Duodenal mucosa (tissue), 2 donors: ENCODE results near the gene ERBB4.

ENCODE experiments used
- H3K27ac ChIP-seq: one replicate; pipeline ENCODE4 v1.7.0; 2013; ENCODE audit warnings: low read depth, low read length
- H3K27me3 ChIP-seq, 2 donors: one replicate each; pipeline ENCODE4 v1.7.0; 2013; ENCODE audit warnings: low read length in 2 of 2, control low read depth in 1 of 2; ENCODE audit not compliant: insufficient read depth in 2 of 2, control insufficient read depth in 1 of 2
- H3K36me3 ChIP-seq, 2 donors: one replicate each; pipeline ENCODE4 v1.7.0; 2013; ENCODE audit warnings: low read length in 2 of 2, control low read depth in 1 of 2; ENCODE audit not compliant: insufficient read depth in 2 of 2, control insufficient read depth in 1 of 2
- H3K4me1 ChIP-seq, 2 donors: one replicate each; pipeline ENCODE4 v1.7.0; 2013; ENCODE audit warnings: low read length in 2 of 2, control low read depth in 1 of 2; ENCODE audit not compliant: insufficient read depth in 2 of 2, control insufficient read depth in 1 of 2
- H3K4me3 ChIP-seq, 2 donors: one replicate each; pipeline ENCODE4 v1.7.0; 2013; ENCODE audit warnings: low read length in 2 of 2, low read depth in 1 of 2
- H3K9ac ChIP-seq, 2 donors: one replicate each; pipeline ENCODE4 v1.7.0; 2013; ENCODE audit warnings: low read length in 2 of 2, low read depth in 1 of 2
- H3K9me3 ChIP-seq, 2 donors: one replicate each; pipeline ENCODE4 v1.7.0; 2013; ENCODE audit warnings: low read length in 2 of 2, control low read depth in 1 of 2; ENCODE audit not compliant: control insufficient read depth in 1 of 2

Gene ERBB4

DNA sequence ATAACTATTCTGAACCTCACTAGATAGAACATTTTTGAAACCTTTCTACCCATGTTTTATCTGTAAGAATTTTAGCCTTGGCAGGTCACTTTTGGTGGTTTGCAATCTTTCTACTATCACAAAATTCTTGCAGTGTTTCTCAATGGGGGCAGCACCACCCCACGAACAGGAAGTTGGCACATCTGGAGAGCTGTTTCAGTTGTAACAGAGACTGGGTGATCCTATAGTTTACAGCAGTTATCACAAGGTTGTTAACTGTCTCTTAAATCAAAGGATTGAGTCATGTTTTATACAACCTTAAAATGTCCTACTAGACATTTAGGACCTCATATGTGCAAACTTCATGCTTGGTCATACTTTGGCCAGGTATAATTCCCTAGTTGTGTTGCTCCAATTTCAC is 829.2 kb downstream of the ERBB4 start:
- Histone ChIP-seq H3K36me3 (no peaks in the 10 kb centered on the region), H3K9ac (no peak overlapping the region), H3K27me3 (no peaks in the 10 kb centered on the region), H3K9me3 (no peaks in the 10 kb centered on the region), H3K4me3 (no peak overlapping the region), H3K4me1 (no peaks in the 10 kb centered on the region), H3K27ac (no peak overlapping the region)

DNA sequence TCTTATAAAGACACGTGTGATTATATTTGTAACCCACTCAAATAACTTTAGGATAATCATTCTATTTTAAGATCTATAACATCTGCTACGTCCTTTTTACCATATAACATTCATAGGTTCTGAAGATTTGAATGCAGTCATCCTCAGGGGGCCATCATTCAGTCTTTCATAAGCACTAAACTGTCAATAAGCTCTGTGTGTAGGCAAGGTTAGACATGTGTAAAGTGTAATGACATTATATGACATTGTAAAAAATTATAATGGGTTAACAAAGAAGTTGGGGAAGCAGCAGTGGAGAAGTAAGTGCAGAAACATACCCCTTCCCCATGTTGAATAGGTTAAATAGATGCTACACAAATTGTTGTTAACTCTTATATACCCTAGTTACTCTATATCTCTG is 845.9 kb downstream of the ERBB4 start:
- H3K36me3 ChIP-seq, result no peaks in the 10 kb centered on the region
- no peaks in the 10 kb centered on the region for H3K4me1 ChIP-seq
- no peaks in the 10 kb centered on the region for H3K27me3 ChIP-seq
- H3K27ac ChIP-seq, result no peak overlapping the region
- no peak overlapping the region for H3K9ac ChIP-seq
- H3K4me3 ChIP-seq, result no peak overlapping the region
- H3K9me3 ChIP-seq, result no peaks in the 10 kb centered on the region

DNA sequence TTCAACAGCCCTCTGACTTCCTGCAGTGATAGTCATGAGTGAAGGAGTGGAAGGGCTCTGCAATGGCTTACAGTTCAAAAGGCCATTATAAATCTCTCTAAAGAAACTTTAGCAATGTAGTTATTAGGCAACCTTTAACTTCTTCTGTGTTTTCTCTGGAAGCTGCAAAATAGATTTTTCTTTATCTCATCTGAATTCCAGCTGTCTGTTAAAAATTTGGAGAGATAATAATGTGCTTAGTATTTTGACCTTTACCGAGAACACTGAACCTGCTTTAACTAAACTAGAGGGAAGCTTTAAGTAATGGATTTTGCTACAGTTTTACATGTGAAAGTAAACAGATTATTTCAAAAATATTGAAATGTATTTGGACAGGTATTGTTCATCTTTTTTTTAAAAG is 847.9 kb downstream of the ERBB4 start:
- H3K27ac ChIP-seq, result no peak overlapping the region
- H3K9me3 ChIP-seq, result no peaks in the 10 kb centered on the region
- no peaks in the 10 kb centered on the region for H3K36me3 ChIP-seq
- H3K9ac ChIP-seq, result no peak overlapping the region
- no peaks in the 10 kb centered on the region for H3K4me1 ChIP-seq
- no peaks in the 10 kb centered on the region for H3K27me3 ChIP-seq
- H3K4me3 ChIP-seq, result no peak overlapping the region

DNA sequence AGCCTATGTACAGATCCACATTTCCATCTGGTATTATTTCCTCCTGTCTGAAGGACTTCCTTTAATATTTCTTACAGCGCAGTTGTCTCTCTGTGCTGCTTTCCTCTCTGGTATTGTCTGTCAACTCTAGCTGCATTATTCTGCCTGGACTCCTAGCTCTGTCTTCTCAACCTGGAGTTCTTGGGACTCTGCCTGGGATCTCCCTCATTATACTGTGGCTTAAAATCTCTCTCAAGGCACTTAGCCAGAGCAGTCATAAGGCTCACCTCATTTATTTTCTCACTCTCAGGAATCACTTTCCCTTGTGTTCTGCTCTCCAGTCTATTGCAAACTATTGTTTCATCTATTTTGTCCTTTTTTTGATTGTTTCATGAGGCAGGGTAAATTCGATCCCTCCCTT is 850.4 kb downstream of the ERBB4 start:
- Histone ChIP-seq H3K9ac (no peak overlapping the region), H3K27ac (no peak overlapping the region), H3K36me3 (no peaks in the 10 kb centered on the region)

DNA sequence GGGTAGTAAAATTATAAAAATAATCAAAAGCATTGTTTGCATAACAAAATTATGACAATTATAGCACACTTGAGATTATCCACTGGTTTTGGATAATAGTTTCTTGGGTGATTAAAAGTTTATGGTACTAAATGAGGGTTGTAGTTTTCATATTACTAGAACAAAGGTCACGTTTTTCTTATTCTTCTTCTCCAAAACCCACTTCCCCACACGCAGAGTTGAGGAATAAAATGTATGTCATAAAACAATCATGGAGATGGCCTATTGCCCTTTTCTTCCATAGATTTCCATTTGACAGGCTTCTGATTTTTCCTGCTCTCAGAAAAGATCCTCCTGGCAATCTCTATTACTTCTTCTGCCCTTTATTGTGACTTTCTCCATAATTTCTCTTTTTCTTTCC is 863.9 kb downstream of the ERBB4 start:
- H3K36me3 ChIP-seq, result no peaks in the 10 kb centered on the region
- H3K27me3 ChIP-seq, result no peaks in the 10 kb centered on the region
- no peak overlapping the region for H3K27ac ChIP-seq

More for the DNA sequence above, 850.4 kb downstream of the ERBB4 start:
- H3K4me3 ChIP-seq, result no peak overlapping the region
- H3K4me1 ChIP-seq, result no peaks in the 10 kb centered on the region
- peaks cover 3 to 6% of the 10 kb centered on the region in 2 donors for H3K9me3 ChIP-seq
- no peaks in the 10 kb centered on the region for H3K27me3 ChIP-seq

DNA sequence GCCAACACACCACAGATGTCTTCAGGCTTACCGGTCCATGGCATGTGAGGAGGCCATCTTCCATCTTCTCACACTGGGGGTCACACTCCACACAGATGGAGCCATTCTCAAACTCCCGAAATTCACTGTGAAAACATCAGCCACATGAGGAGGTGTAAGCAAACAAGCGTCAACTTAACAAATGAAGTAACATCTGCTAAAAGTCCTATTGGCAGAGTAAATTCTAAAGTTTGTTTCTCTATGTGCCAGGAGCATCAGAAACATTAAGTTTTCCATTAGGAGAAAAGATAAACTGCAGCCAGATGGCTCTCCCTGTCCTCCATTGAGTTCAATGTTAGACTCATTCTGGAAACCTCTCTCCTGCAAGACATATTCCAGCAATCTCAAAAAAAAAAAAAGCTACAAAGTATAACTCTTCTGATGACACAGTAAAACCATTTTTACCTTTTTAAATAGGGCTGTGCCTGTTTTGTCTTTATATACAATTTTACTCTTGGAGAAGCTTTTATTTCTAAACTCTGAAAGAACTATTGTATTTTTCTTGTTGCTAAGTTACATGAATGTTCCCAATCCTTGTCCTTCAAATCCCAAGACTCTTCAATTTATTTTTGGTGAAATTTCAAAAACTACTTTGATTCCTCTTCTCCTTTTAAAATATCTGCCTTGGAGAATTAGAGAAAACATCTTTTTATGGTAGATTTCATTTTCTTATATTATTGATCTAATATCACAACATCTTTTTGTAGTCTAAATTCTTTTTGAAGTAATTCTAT is 865.3 kb downstream of the ERBB4 start:
- H3K36me3 ChIP-seq, result no peaks in the 10 kb centered on the region
- no peaks in the 10 kb centered on the region for H3K9me3 ChIP-seq
- H3K9ac ChIP-seq, result no peak overlapping the region
- H3K27me3 ChIP-seq, result no peaks in the 10 kb centered on the region
- no peaks in the 10 kb centered on the region for H3K4me1 ChIP-seq
- no peak overlapping the region for H3K27ac ChIP-seq
- H3K4me3 ChIP-seq, result no peak overlapping the region

More for the DNA sequence above, 863.9 kb downstream of the ERBB4 start:
- Histone ChIP-seq H3K4me3 (no peak overlapping the region), H3K9me3 (no peaks in the 10 kb centered on the region), H3K4me1 (no peaks in the 10 kb centered on the region), H3K9ac (no peak overlapping the region)

DNA sequence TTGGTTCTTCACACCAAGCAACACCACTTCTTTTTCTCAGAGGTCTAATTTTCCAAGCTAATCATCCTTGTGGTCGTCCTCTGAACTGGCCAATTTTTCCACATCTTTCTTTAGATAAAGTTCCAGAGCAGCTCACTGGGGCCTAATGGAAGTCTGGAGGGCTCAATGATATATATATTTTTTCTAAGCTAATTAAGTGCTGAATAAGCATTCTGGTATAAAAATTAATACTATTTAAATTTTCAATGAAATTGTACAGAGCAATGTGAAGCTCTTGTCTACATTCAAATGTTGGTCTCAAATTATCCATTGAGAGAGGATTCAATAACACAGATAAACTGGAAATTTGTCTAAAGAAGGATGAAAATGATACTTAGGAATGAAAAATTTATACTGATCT is 866.6 kb downstream of the ERBB4 start:
- no peak overlapping the region for H3K4me3 ChIP-seq
- H3K36me3 ChIP-seq, result no peaks in the 10 kb centered on the region
- H3K27me3 ChIP-seq, result no peaks in the 10 kb centered on the region
- no peak overlapping the region for H3K9ac ChIP-seq
- no peak overlapping the region for H3K27ac ChIP-seq
- H3K9me3 ChIP-seq, result no peaks in the 10 kb centered on the region
- H3K4me1 ChIP-seq, result no peaks in the 10 kb centered on the region

DNA sequence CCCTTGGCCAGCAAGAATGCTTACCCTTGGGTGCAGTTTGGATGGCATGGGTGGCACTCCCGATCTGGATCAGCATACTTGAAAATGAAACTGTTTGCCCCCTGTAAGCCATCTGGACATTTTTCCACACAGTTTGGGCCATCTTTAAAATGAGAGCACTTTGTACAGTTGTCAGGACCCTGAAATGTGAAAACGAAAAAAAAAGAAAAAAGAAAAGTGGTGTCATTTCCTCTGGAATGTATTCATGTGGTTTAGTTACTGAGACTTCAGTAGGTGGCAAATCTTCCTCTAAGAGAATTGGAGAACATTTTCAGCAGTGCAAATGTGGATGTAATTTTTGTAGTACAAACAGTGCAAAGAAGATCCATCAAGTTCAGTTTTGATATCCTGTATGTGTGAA is 873.3 kb downstream of the ERBB4 start:
- Histone ChIP-seq H3K27me3 (no peaks in the 10 kb centered on the region), H3K27ac (no peak overlapping the region), H3K9me3 (no peaks in the 10 kb centered on the region), H3K4me3 (no peak overlapping the region), H3K9ac (no peak overlapping the region), H3K4me1 (no peaks in the 10 kb centered on the region), H3K36me3 (no peaks in the 10 kb centered on the region)

DNA sequence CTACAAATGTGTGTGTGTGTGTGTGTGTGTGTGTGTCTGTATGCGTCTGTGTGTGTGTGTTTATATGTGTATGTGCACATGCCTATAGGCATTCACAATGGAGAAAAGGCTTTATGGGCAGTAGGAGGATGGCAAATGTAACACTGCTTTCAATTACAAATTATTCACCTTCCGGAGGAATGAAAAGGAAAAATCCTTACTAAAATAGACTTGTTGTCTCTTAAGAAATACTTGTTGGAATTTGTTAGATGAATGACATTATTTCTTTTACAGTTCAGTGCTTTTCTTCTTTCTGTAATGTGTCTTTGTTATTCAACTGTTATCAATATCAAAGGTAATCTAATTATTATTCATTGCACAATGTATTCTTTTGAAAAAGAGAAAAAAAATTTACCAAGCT is 874.3 kb downstream of the ERBB4 start:
- no peaks in the 10 kb centered on the region for H3K36me3 ChIP-seq
- H3K27ac ChIP-seq, result no peak overlapping the region
- H3K27me3 ChIP-seq, result no peaks in the 10 kb centered on the region
- no peak overlapping the region for H3K9ac ChIP-seq
- no peaks in the 10 kb centered on the region for H3K9me3 ChIP-seq
- no peak overlapping the region for H3K4me3 ChIP-seq
- H3K4me1 ChIP-seq, result no peaks in the 10 kb centered on the region

DNA sequence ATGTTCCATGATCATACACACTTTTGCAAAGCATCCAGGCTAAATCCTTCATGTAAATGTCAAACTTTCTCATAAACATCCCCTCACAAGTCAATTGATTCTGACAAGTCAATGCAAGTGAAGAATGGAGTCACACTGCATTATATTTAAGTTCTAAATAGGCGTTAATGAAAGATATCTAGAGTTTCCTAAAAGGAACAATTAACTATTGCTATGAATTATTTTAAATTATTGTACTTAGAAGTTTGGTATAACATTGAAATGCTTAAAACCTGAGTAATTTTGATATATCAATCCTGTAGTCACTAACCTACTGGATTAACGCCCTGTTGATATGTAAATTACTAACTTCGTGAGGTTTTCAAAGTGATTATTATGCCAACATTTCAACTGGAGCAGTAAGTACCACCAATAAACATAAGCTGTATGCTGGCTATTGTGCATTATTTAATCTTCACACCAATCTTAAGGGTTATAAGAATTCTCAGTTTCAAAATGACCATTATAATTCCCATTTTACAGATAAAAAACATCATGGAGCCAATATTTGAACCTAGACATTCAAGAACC is 884.3 kb downstream of the ERBB4 start:
- Histone ChIP-seq H3K27me3 (no peaks in the 10 kb centered on the region), H3K4me1 (no peaks in the 10 kb centered on the region), H3K36me3 (no peaks in the 10 kb centered on the region), H3K9ac (no peak overlapping the region), H3K27ac (no peak overlapping the region), H3K4me3 (no peak overlapping the region), H3K9me3 (no peaks in the 10 kb centered on the region)
